ENCODE results near the gene SYTL3. TPM values are rescaled to one million over a fixed set of nuclear protein-coding genes. Genes with fewer than 3 reads are reported as not detected.

The SYTL3 gene
- total and polyA plus RNA-seq, 11 donors, result 4.0 to 14.6 (median 8.2) TPM

- no peak for ATAC-seq
- Histone ChIP-seq H3K4me1 (peaks cover 0 to 66% (median 0%) of the 10 kb centered on the region in 12 donors), H3K27me3 (no peaks in the 10 kb centered on the region), H3K27ac (peak overlapping the region in 1 of 12 donors; percentile 89), H3K4me3 (no peak overlapping the region), H3K36me3 (no peaks in the 10 kb centered on the region), H3K9me3 (no peaks in the 10 kb centered on the region)
- intact Hi-C loops (cut with DNase I), result loop anchor here in 4 of 10 donors (5.0 to 10.0 kb wide), 5 partner anchors 47 to 417 kb away; no protein-coding TSS in a partner anchor
- no peak for DNase-seq
- no peak for TF ChIP-seq POLR2A (IDR thresholded peaks at IDR 0.05)
- no peak for TF ChIP-seq CTCF (IDR thresholded peaks at IDR 0.05)
- WGBS, 4 donors, result 85 to 92% (median 88%) methylated on average over 15 to 16 of the region's 16 CpGs
Observed at GRCh38 chr6:158717341-158718330, 67.8 kb downstream of the SYTL3 start.

- no peaks in the 10 kb centered on the region for H3K27me3 ChIP-seq
- intact Hi-C loops (cut with DNase I), result loop anchor here in 4 of 10 donors (5.0 to 10.0 kb wide), 5 partner anchors 46 to 416 kb away; no protein-coding TSS in a partner anchor
- H3K4me1 ChIP-seq, result peaks cover 0 to 66% (median 0%) of the 10 kb centered on the region in 12 donors
- H3K4me3 ChIP-seq, result no peak overlapping the region
- peak; percentile 29 to 65 (median 52) for TF ChIP-seq CTCF (IDR thresholded peaks at IDR 0.05)
- TF ChIP-seq POLR2A (IDR thresholded peaks at IDR 0.05), result no peak
- no peaks in the 10 kb centered on the region for H3K36me3 ChIP-seq
- ATAC-seq, result peak; percentile 30 to 62 (median 48)
- 48 to 55% (median 54%) methylated on average over 13 of the region's 13 CpGs for WGBS, 4 donors
- H3K27ac ChIP-seq, result peak overlapping the region in 1 of 12 donors; percentile 89
- no peak for DNase-seq
- no peaks in the 10 kb centered on the region for H3K9me3 ChIP-seq
Observed at GRCh38 chr6:158718461-158719046, 68.7 kb downstream of the SYTL3 start.

- peaks cover 0 to 43% (median 0%) of the 10 kb centered on the region in 12 donors for H3K4me1 ChIP-seq
- peaks cover 0 to 12% (median 0%) of the 10 kb centered on the region in 9 donors for H3K36me3 ChIP-seq
- no peak for TF ChIP-seq CTCF (IDR thresholded peaks at IDR 0.05)
- TF ChIP-seq POLR2A (IDR thresholded peaks at IDR 0.05), result no peak
- intact Hi-C loops (cut with DNase I), result no loop called here
- no peaks in the 10 kb centered on the region for H3K27me3 ChIP-seq
- no peak overlapping the region for H3K4me3 ChIP-seq
- H3K9me3 ChIP-seq, result no peaks in the 10 kb centered on the region
- H3K27ac ChIP-seq, result no peak overlapping the region
- 80 to 86% (median 80%) methylated on average over 5 of the region's 5 CpGs for WGBS, 4 donors
- no peak for ATAC-seq
- no peak for DNase-seq
Observed at GRCh38 chr6:158722176-158722729, 72.4 kb downstream of the SYTL3 start.
